NCI-H1417 treated with DMSO at 0.1 percent for 48 hours (cell line): ENCODE measurements around the gene PRDM8.
"Not testable (repeated sequence)": the region's sequence is repeated elsewhere in the genome, so short reads cannot be mapped to it uniquely, and the experiment has no call there.

Experiments
- DNase-seq: peaks from one replicate; lab custom pipeline; 2025; lab: John Stamatoyannopoulos, UW

Gene PRDM8

DNA sequence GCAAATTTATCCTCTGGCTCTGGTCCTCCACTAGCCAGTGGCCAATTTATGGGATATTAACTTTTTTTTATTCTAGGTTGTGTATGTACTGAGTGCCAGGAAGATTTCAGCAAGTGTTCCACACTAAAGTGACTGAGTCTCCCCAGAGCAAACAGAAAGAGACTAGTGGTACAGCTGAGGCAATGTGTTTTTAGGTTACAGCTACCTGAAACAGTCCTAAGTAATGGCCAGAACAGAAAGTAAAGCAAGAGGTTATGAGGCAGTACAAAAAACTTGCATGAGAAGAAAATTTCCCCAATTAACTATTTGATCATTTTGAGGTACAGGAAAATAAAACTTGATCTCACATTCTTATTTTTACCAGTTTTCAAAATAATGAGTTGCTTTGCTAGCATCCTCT, 31.2 kb downstream of the PRDM8 start:
- no peak for DNase-seq

DNA sequence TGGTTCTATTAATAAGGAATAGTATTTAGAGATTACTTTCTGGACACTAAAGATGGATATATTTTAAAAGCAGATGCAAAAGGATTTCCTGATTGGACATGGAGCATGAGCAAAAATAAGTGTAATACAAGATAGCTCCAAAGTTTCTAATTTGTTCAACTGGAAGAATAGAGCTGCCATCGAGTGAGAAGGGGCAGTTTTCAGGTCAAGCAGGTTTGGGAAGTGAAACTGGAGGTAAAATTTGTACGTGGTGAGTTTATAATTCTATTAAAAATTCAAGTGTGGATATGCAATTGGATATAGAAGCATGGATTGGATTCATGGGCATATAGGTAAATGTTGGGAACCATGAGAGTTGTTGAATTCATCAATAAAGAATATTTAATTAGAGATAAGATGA, 31.8 kb downstream of the PRDM8 start:
- DNase-seq, result no peak

DNA sequence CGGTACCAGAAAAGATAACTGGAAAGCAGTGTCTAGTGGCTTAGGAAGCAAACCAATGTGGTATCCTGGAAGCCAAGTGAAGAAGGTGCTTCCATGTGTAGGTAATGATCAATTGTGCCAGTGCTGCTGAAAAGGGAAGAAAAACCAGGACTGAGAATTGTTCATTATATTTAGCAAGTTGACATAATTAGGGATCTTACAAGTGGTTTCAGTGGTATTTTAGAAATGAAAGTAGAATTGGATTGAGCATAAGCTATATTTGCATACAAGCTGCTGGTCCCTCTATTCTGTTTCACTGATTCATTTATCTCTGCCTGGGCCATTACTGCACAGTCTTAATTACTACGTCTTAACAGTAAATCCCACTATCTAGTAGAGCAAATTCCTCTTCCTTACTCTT, 32.3 kb downstream of the PRDM8 start:
- no peak for DNase-seq

DNA sequence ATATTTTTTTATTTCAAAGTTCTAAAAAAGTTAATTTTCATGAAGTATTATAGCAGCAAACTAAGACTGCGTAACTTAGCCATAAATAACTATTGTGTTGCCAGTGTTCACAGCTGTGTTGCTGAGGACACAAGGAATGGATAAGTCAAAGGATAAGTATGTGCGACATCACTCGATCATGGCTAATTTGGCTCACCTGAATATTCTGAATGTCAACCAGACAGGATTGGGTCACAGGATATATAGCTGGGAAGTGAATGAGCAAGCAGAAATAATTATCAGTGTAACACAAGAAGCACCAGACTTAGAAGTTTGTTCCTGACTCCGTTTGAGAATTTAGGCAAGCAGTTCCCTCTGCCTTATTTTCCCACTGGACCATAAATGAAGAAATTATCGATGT, 33.9 kb downstream of the PRDM8 start:
- DNase-seq, result no peak

GRCh38 chr4:80232707-80233370, 35.5 kb downstream of the PRDM8 start:
- DNase-seq, result no peak

GRCh38 chr4:80233390-80233789, 36.1 kb downstream of the PRDM8 start:
- DNase-seq, result no peak

- no peak for DNase-seq
These were observed 38.1 kb downstream of the PRDM8 start for GRCh38 chr4:80235451-80235850.

DNA sequence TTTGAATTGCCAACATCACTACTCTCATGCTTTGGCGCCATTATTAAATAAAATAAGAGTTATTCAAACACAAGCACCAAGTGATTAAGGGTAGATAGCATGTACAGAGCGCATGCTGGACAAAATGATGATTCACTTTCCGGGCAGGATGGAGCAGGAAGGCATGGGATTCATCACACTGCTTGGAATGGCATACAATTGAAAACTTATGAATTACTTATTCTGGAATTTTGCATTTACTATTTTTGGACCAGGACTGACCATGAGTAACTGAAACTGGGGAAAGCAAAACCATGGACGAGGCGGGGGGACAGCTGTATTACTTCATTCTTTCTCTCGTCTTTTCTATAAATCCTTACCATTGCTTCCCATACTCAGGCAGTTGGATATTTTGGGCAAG, 40.7 kb downstream of the PRDM8 start:
- no peak for DNase-seq

GRCh38 chr4:80239480-80240150, 42.3 kb downstream of the PRDM8 start:
- DNase-seq, result no peak

- no peak for DNase-seq
These were observed 43.7 kb downstream of the PRDM8 start for GRCh38 chr4:80240976-80241375.

DNA sequence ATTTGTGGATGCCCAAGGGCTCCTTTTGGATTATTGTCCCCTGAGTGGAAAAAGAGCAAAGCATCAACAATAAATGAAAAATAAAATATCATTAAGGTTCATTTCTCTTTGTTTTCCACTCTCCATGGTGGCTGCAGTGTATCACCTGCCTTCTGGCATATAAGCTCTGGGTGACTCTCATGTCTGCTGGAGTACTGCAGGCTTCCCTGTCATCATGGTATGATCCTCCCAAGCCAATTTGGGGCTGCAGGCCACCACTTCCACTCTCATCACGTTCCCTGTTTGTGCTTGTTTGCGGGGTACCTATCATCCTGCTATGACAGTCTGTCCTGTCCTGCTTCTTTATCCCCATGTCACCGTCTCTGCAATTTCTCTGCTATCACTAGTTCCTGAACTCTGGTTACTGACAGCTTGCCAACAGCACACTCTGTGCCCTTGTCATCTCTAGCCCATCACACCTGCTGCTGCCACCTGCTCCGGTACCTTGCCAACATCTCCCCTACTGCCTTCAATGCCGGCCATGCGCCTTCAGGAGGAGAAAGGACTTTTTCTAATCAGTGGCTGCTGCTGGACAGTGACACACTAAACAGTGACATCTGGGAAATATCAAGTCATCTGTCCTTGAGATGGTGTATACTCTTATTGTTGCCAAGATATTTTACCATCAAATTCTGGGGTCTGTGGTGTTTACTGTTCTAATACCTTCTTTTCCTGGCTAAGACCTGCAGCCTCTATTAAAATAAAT, 46.1 kb downstream of the PRDM8 start:
- no peak for DNase-seq

- DNase-seq, result not testable (repeated sequence)
These were observed 50.2 kb downstream of the PRDM8 start for GRCh38 chr4:80247484-80247883.

GRCh38 chr4:80249144-80249543, 51.8 kb downstream of the PRDM8 start:
- DNase-seq, result no peak

GRCh38 chr4:80252427-80252826, 55.1 kb downstream of the PRDM8 start:
- no peak for DNase-seq

DNA sequence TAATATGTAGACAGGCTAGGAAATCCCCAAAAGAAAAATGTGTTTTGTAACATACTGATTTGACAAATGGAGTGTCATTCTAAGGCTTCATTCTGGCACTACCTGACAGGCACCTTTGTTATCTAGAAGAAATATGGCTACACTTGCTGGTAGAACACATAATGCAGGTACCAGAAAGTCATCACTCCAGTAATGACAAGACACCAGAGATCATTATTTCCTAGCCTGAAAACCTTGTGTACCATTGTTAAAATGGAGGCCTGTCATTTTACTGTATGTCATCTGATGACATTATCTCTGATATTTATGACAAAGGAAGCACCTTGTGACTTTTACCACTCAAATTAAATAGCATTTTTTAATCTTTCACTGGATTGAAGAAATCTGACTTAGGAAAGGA, 55.6 kb downstream of the PRDM8 start:
- no peak for DNase-seq

- no peak for DNase-seq
These were observed 56.2 kb downstream of the PRDM8 start for GRCh38 chr4:80253510-80253909.
